HepG2 (cell line): ENCODE measurements around the gene OXLD1. TPM values are rescaled to one million over a fixed set of nuclear protein-coding genes. Genes with fewer than 3 reads are reported as not detected.

Experiments used
- AGO2 ChIP-seq: fragments of 200-400 bp; formaldehyde crosslinking; optimal IDR thresholded peaks from 2 replicates; pipeline ENCODE3; 2017; ENCODE audit warnings: mild to moderate bottlenecking, low read depth, low read length, moderate library complexity
- CHCHD3 ChIP-seq: sonication (generic); formaldehyde crosslinking; IDR thresholded peaks from 2 replicates; pipeline ENCODE4 v1.8.0; 2022; ENCODE audit warnings: mild to moderate bottlenecking, missing genetic modification reagents, moderate library complexity
- ETV5 ChIP-seq: IDR thresholded peaks from 2 replicates; pipeline ENCODE4 v1.6.1; 2018; ENCODE audit warnings: missing biosample characterization, missing genetic modification reagents, inconsistent platforms, borderline replicate concordance
- KAT2B ChIP-seq: fragments of 150-350 bp; IDR thresholded peaks from 2 replicates; pipeline ENCODE4 v1.6.1; 2014; ENCODE audit warnings: low read depth, low read length, borderline replicate concordance
- KDM5B ChIP-seq: sonication (generic); formaldehyde crosslinking; IDR thresholded peaks from 2 replicates; pipeline ENCODE4 v1.4.0; 2020; ENCODE audit warnings: missing genetic modification reagents, mild to moderate bottlenecking, borderline replicate concordance
- KLF12 ChIP-seq: sonication (generic); formaldehyde crosslinking; IDR thresholded peaks from 2 replicates; pipeline ENCODE4 v1.4.0; 2020; ENCODE audit warnings: missing genetic modification reagents, borderline replicate concordance
- PCBP2 ChIP-seq: fragments of 200-400 bp; formaldehyde crosslinking; optimal IDR thresholded peaks from 2 replicates; pipeline ENCODE3; 2018; ENCODE audit warnings: low read length, low read depth; ENCODE audit not compliant: poor library complexity, severe bottlenecking
- REL ChIP-seq: sonication (generic); formaldehyde crosslinking; conservative IDR thresholded peaks from 2 replicates; pipeline ENCODE4 v1.8.0; 2022; ENCODE audit warnings: mild to moderate bottlenecking, missing genetic modification reagents, moderate library complexity
- SMC3 ChIP-seq: IDR thresholded peaks from 2 replicates; pipeline ENCODE4 v1.6.1; 2011; ENCODE audit warnings: low read length, improper control_type of control experiment
- TMF1 ChIP-seq: sonication (generic); formaldehyde crosslinking; IDR thresholded peaks from 2 replicates; pipeline ENCODE4 v1.8.1; 2022; ENCODE audit warnings: low read depth, missing genetic modification reagents
- TOPORS ChIP-seq: sonication (generic); formaldehyde crosslinking; IDR thresholded peaks from 2 replicates; pipeline ENCODE4 v1.8.0; 2023; ENCODE audit warnings: mild to moderate bottlenecking, missing genetic modification reagents
- ZNF296 ChIP-seq: sonication (generic); formaldehyde crosslinking; conservative IDR thresholded peaks from 2 replicates; pipeline ENCODE4 v1.5.0; 2020; ENCODE audit warnings: mild to moderate bottlenecking, missing genetic modification reagents
- ZNF446 ChIP-seq: sonication (generic); formaldehyde crosslinking; IDR thresholded peaks from 2 replicates; pipeline ENCODE4 v1.5.0; 2020; ENCODE audit warnings: mild to moderate bottlenecking, missing genetic modification reagents
- ZNF891 ChIP-seq: sonication (generic); formaldehyde crosslinking; IDR thresholded peaks from 2 replicates; pipeline ENCODE4 v1.5.0; 2020; ENCODE audit warnings: mild to moderate bottlenecking, missing genetic modification reagents
- ZSCAN25 ChIP-seq: sonication (generic); formaldehyde crosslinking; IDR thresholded peaks from 2 replicates; pipeline ENCODE4 v1.8.0; 2022; ENCODE audit warnings: mild to moderate bottlenecking, missing genetic modification reagents
- polyA plus RNA-seq, 8 experiments: library from polyadenylated mRNA; depleted of rRNA in 3 of 8; stranded (reverse) in 7 of 8; unstranded in 1 of 8; fragments of >200 nt; fragmentation: Illumina TruSeq in 4 of 8; extraction: Trizol in 4 of 8; gene quantifications; 2 replicates each; pipeline versions ENCODE4 v1.2.1 to v1.2.3, GENCODE V29; 2011 to 2016; ENCODE audit warnings: low read depth in 4 of 8, missing spikeins in 1 of 8, mixed read lengths in 1 of 8; ENCODE audit not compliant: insufficient read depth in 1 of 8
- total RNA-seq, 5 experiments: library from RNA; depleted of rRNA; stranded (reverse); fragments of >200 nt; fragmentation: Illumina TruSeq; extraction: Trizol; gene quantifications; 2 replicates each; pipeline ENCODE4 v1.2.3, GENCODE V29; 2016; ENCODE audit warnings: low read depth in 1 of 5
- TF ChIP-seq, protein P1 (sequence below), 2 experiments: sonication (generic) in 1 of 2; formaldehyde crosslinking in 1 of 2; IDR thresholded peaks; 2 replicates each; pipeline versions ENCODE4 v1.4.0 to v1.6.1; 2016 to 2020; ENCODE audit warnings: borderline replicate concordance in 1 of 2, low read depth in 1 of 2, mild to moderate bottlenecking in 1 of 2, missing genetic modification reagents in 1 of 2
- TF ChIP-seq, protein P2 (sequence below): sonication (generic); formaldehyde crosslinking; IDR thresholded peaks from 2 replicates; pipeline ENCODE4 v1.5.1; 2020; ENCODE audit warnings: missing genetic modification reagents, mild to moderate bottlenecking, borderline replicate concordance
- TF ChIP-seq, protein P3 (sequence below): sonication (generic); formaldehyde crosslinking; IDR thresholded peaks from 2 replicates; pipeline ENCODE4 v1.5.0; 2020; ENCODE audit warnings: missing genetic modification reagents, mild to moderate bottlenecking, borderline replicate concordance
- TF ChIP-seq, protein P4 (sequence below): sonication (generic); formaldehyde crosslinking; IDR thresholded peaks from 2 replicates; pipeline ENCODE4 v1.5.1; 2020; ENCODE audit warnings: missing genetic modification reagents, mild to moderate bottlenecking, borderline replicate concordance

The OXLD1 gene
- total and polyA plus RNA-seq, 2 of the 13 experiments (the other 11 are each of a cell fraction or from before 2014, with no cell fraction given) = 27.1 to 37.5 TPM

DNA sequence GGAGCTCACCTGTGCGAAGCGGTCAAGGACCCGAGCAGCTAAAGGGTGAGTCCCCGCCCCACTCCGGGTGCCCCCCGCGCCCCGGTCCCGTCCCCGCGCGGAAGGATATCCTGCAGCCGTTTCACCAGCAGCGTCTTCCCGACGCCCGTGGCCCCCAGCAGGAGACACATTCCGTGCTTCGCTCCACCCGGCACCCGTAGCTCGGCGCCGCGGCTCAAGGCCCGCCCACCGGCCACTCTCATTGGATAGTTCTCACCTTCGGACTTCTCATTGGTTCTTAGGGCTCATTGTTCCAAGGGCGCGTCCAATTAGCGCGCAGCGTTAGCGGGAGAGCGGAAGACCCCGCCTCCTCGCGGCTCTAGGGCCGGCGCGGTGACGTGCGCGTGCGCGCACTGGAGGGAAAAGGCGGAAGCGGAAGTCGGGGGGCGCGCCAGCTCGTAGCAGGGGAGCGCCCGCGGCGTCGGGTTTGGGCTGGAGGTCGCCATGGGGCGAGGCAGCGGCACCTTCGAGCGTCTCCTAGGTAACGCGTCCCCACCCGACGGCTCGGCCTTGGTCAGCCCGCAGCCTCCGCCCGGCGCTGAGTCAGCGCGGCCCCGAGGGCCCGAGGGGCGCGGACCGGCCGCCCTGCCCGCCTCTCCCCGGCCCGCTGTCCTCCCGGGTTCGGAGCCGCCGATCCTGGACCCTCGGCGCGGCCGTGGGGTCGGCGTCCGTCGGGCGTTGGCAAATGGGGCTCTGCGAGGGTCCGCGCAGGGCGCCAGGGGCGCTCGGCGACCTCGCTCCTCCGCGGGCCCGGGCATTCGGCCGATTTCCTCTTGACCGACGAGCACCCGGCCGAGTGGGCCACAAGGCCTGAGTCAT lies 17.4 kb upstream of the OXLD1 start, which contains the start of the genes ARL16 and HGS (continued):
- TF ChIP-seq PCBP2 (no peak), TMF1 (CRISPR knock-in tag) (no peak; the same call in 1 of the 2 replicates), ZNF296 (CRISPR knock-in tag) (no peak), ZNF446 (CRISPR knock-in tag) (peak; percentile 86; the same call in 1 of the 2 replicates), TOPORS (no peak), REL (CRISPR knock-in tag) (no peak), KAT2B (no peak), AGO2 (peak; percentile 59), ZSCAN25 (peak; percentile 69; the same call in 1 of the 2 replicates), CHCHD3 (CRISPR knock-in tag) (no peak), KLF12 (peak; percentile 47; the same call in 1 of the 2 replicates), ETV5 (CRISPR knock-in tag) (peak; percentile 61), ZNF891 (CRISPR knock-in tag) (no peak; the same call in 1 of the 2 replicates), SMC3 (no peak), KDM5B (CRISPR knock-in tag) (peak; percentile 55; the same call in 1 of the 2 replicates)
- TF ChIP-seq, protein P1, sequence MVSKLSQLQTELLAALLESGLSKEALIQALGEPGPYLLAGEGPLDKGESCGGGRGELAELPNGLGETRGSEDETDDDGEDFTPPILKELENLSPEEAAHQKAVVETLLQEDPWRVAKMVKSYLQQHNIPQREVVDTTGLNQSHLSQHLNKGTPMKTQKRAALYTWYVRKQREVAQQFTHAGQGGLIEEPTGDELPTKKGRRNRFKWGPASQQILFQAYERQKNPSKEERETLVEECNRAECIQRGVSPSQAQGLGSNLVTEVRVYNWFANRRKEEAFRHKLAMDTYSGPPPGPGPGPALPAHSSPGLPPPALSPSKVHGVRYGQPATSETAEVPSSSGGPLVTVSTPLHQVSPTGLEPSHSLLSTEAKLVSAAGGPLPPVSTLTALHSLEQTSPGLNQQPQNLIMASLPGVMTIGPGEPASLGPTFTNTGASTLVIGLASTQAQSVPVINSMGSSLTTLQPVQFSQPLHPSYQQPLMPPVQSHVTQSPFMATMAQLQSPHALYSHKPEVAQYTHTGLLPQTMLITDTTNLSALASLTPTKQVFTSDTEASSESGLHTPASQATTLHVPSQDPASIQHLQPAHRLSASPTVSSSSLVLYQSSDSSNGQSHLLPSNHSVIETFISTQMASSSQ (IDR thresholded peaks at IDR 0.05; ENCODE audit: low read depth) = no peak
- TF ChIP-seq, protein P1 (CRISPR knock-in tag; IDR thresholded peaks at IDR 0.05; ENCODE audit: borderline replicate concordance) = peak; percentile 75; the same call in 1 of the 2 replicates
- TF ChIP-seq, protein P2, sequence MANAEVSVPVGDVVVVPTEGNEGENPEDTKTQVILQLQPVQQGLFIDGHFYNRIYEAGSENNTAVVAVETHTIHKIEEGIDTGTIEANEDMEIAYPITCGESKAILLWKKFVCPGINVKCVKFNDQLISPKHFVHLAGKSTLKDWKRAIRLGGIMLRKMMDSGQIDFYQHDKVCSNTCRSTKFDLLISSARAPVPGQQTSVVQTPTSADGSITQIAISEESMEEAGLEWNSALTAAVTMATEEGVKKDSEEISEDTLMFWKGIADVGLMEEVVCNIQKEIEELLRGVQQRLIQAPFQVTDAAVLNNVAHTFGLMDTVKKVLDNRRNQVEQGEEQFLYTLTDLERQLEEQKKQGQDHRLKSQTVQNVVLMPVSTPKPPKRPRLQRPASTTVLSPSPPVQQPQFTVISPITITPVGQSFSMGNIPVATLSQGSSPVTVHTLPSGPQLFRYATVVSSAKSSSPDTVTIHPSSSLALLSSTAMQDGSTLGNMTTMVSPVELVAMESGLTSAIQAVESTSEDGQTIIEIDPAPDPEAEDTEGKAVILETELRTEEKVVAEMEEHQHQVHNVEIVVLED (CRISPR knock-in tag) = peak; percentile 98
- TF ChIP-seq, protein P3, sequence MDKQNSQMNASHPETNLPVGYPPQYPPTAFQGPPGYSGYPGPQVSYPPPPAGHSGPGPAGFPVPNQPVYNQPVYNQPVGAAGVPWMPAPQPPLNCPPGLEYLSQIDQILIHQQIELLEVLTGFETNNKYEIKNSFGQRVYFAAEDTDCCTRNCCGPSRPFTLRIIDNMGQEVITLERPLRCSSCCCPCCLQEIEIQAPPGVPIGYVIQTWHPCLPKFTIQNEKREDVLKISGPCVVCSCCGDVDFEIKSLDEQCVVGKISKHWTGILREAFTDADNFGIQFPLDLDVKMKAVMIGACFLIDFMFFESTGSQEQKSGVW (CRISPR knock-in tag) = no peak
- TF ChIP-seq, protein P4, sequence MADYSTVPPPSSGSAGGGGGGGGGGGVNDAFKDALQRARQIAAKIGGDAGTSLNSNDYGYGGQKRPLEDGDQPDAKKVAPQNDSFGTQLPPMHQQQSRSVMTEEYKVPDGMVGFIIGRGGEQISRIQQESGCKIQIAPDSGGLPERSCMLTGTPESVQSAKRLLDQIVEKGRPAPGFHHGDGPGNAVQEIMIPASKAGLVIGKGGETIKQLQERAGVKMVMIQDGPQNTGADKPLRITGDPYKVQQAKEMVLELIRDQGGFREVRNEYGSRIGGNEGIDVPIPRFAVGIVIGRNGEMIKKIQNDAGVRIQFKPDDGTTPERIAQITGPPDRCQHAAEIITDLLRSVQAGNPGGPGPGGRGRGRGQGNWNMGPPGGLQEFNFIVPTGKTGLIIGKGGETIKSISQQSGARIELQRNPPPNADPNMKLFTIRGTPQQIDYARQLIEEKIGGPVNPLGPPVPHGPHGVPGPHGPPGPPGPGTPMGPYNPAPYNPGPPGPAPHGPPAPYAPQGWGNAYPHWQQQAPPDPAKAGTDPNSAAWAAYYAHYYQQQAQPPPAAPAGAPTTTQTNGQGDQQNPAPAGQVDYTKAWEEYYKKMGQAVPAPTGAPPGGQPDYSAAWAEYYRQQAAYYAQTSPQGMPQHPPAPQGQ (CRISPR knock-in tag) = no peak
